ENCODE data around the gene ZNF821.
"Not testable (repeated sequence)": the region's sequence is repeated elsewhere in the genome, so short reads cannot be mapped to it uniquely, and the experiment has no call there.

ZNF821 gene

GRCh38 chr16:71859762-71860521 lies 24.0 kb downstream of the ZNF821 start:
- DNase-seq: no peak

- DNase-seq: no peak
Observed at GRCh38 chr16:71855937-71856662, 27.9 kb downstream of the ZNF821 start.

- DNase-seq: no peak
Observed at GRCh38 chr16:71854369-71854948, 29.5 kb downstream of the ZNF821 start.

GRCh38 chr16:71853413-71853812 lies 30.6 kb downstream of the ZNF821 start:
- DNase-seq: no peak

GRCh38 chr16:71852561-71852960 lies 31.4 kb downstream of the ZNF821 start:
- DNase-seq: no peak

- DNase-seq: no peak
Observed at GRCh38 chr16:71852158-71852557, 31.8 kb downstream of the ZNF821 start.

GRCh38 chr16:71851746-71852145 lies 32.2 kb downstream of the ZNF821 start:
- DNase-seq: no peak

- DNase-seq: no peak
Observed at GRCh38 chr16:71848622-71849021, 35.4 kb downstream of the ZNF821 start.

GRCh38 chr16:71847096-71847495 lies 36.9 kb downstream of the ZNF821 start:
- no peak for DNase-seq

GRCh38 chr16:71846431-71846830 lies 37.6 kb downstream of the ZNF821 start:
- peak; percentile 30 for DNase-seq

- DNase-seq: peak; percentile 98
Observed at GRCh38 chr16:71845639-71846430, 38.1 kb downstream of the ZNF821 start, which contains the start of gene ATXN1L. TSS of gene ATXN1L (plus strand) at chr16:71845976. CDS start at chr16:71849741, 3,765 bp downstream.

GRCh38 chr16:71843572-71843971 lies 40.4 kb downstream of the ZNF821 start:
- DNase-seq: no peak

GRCh38 chr16:71840052-71840451 lies 43.9 kb downstream of the ZNF821 start:
- DNase-seq: no peak

GRCh38 chr16:71837150-71837549 lies 46.8 kb downstream of the ZNF821 start:
- DNase-seq: no peak

- DNase-seq: no peak
Observed at GRCh38 chr16:71834291-71834690, 49.7 kb downstream of the ZNF821 start.

- DNase-seq: not testable (repeated sequence)
Observed at GRCh38 chr16:71832112-71832511, 51.9 kb downstream of the ZNF821 start.

- DNase-seq: not testable (repeated sequence)
Observed at GRCh38 chr16:71831698-71832097, 52.3 kb downstream of the ZNF821 start.

- no peak for DNase-seq
Observed at GRCh38 chr16:71830359-71830758, 53.6 kb downstream of the ZNF821 start.

GRCh38 chr16:71826533-71827017 lies 57.4 kb downstream of the ZNF821 start:
- DNase-seq: no peak

- DNase-seq: not testable (repeated sequence)
Observed at GRCh38 chr16:71817155-71817500, 66.9 kb downstream of the ZNF821 start.

GRCh38 chr16:71811261-71811803 lies 72.7 kb downstream of the ZNF821 start:
- DNase-seq: no peak

- DNase-seq: not testable (repeated sequence)
Observed at GRCh38 chr16:71810155-71810530, 73.8 kb downstream of the ZNF821 start.
